ENCODE measurements around the gene HOXC11.

Gene HOXC11

DNA sequence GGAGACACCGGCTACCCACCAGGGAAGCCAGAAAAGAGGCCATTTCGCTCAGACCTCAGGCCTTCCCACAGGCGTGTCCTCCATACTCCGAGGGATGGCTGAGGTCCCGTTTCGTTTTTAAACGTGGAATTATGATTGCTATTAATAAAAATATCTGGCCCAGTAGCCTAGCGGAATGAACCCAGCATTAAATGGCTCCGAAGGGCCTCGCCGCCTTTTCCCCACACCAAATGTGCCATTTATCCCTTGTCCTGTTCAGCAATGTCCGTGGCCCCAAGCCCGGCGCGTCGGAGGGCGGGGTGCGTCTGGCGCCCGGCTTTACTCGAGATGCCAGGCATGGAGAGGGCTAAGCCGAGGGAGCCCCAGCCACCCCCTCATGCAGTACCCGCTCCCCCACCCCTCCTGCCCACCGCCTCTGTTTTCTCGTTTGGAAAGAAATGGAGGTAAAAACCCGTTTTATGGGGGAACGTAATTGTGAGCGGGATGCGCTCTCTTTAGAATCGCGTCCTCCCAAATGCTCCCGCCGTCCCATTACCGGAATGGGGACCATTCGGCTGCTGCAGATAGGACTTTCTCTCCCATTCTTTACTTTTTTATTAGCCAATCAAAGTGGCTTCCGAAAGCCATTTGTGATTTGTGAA, 41.6 kb downstream of the HOXC11 start:
- intact Hi-C loops (cut with micrococcal nuclease): loop anchor here (5.0 kb wide), 1 partner anchor 123 kb away; no protein-coding TSS in a partner anchor
- H3K27me3 Mint-ChIP-seq: peaks cover 94% of the 10 kb centered on the region
- peaks cover 36% of the 10 kb centered on the region for H3K4me1 Mint-ChIP-seq (ENCODE audit: low read depth)
- H3K36me3 Mint-ChIP-seq (ENCODE audit: low read depth): no peaks in the 10 kb centered on the region
- H3K4me3 Mint-ChIP-seq: peak overlapping the region; percentile 27
- H3K9me3 Mint-ChIP-seq: no peaks in the 10 kb centered on the region
- no peak overlapping the region for H3K27ac Mint-ChIP-seq

DNA sequence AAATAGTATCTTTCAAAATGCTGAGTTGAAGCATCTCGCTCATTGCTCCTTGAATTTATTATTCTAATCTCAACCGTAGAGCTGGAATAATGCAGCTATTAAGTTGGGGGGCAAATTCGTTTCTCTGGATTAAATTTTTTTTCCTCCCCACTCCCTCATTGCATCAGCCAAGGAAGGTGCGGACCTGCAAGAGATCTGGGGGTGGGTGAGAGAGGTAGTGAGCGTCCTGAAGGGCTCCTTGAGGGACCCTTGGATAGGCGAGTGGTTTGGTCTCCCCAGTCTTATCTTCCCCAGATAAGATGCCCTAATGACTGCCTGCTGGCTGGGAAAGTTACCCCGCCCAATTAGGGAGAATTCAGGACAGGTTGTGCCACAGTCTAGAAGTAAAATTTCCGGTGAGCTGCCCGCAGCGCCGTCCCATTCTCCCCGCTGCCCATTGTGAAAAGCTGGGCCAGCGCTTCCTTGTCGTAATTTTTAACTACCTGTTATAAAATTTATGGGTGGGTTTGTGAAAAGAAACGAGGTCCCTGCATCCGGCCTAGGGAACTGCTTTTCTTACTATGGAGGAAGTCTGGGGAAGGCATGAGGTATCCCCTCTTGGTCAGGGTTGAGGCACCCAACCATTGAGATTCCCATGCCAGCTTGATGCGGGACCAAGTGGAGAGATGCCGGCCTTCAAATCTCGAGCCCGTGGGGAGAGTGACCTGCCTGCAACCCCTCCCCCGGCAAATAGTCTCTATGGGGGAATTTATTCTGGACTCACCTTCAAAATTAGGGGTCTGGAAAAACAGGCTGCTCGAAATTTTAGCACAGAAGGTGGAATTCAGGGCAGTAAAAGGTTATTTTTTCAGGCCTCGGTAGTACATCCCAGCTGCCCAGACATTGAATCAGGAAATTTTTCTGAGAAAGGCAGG, 42.3 kb downstream of the HOXC11 start:
- Mint-ChIP-seq H3K27me3 (peaks cover 94% of the 10 kb centered on the region), H3K4me1 (ENCODE audit: low read depth) (peaks cover 38% of the 10 kb centered on the region), H3K4me3 (no peak overlapping the region), H3K9me3 (no peaks in the 10 kb centered on the region), H3K27ac (no peak overlapping the region), H3K36me3 (ENCODE audit: low read depth) (no peaks in the 10 kb centered on the region)
- intact Hi-C loops (cut with micrococcal nuclease): no loop called here

DNA sequence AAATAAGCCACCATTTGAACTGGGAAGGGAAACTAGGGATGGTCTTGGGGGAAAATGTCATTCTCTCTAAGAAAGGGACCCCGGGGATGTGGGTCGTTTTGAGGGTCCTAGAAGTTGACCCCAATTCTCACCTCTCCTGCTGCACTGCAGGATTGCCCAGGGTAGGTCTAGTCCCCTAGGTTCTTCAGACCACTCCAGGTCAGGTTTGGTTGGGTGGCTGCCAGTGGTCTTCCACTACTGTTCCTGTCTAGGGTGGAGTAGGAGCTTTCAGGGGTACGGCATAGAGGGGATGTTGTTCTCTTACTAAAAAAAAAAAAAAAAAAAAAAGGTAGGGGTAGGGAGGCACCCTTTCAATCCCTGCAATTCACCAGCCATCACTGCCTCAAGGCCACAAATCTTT, 43.1 kb downstream of the HOXC11 start:
- Mint-ChIP-seq H3K27me3 (peaks cover 95% of the 10 kb centered on the region), H3K9me3 (no peaks in the 10 kb centered on the region), H3K36me3 (ENCODE audit: low read depth) (no peaks in the 10 kb centered on the region), H3K4me1 (ENCODE audit: low read depth) (peaks cover 36% of the 10 kb centered on the region), H3K4me3 (no peak overlapping the region), H3K27ac (no peak overlapping the region)
- intact Hi-C loops (cut with micrococcal nuclease): no loop called here

DNA sequence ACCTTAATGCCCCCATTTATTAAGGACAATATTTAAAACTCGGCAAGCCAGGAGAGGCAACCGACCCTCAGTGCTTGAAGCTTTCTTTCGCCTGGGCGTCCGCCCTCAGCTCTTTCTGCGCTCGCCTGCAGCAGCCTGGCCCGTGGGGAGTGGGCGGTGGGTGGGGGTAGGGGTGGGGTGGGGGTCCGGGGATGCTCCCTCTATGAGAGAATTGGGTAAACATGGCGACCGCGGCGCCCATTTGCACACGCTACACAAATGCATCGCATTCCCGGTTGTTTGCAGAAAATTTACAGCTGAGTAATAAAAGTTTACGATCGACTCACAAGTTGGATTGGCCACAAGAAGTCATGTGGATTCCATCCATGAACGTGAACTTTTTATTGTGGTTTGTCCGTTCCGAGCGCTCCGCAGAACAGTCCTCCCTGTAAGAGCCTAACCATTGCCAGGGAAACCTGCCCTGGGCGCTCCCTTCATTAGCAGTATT, 43.6 kb downstream of the HOXC11 start:
- intact Hi-C loops (cut with micrococcal nuclease): no loop called here
- Mint-ChIP-seq H3K4me3 (no peak overlapping the region), H3K36me3 (ENCODE audit: low read depth) (no peaks in the 10 kb centered on the region), H3K27me3 (peaks cover 95% of the 10 kb centered on the region), H3K9me3 (no peaks in the 10 kb centered on the region), H3K4me1 (ENCODE audit: low read depth) (peaks cover 31% of the 10 kb centered on the region), H3K27ac (no peak overlapping the region)

DNA sequence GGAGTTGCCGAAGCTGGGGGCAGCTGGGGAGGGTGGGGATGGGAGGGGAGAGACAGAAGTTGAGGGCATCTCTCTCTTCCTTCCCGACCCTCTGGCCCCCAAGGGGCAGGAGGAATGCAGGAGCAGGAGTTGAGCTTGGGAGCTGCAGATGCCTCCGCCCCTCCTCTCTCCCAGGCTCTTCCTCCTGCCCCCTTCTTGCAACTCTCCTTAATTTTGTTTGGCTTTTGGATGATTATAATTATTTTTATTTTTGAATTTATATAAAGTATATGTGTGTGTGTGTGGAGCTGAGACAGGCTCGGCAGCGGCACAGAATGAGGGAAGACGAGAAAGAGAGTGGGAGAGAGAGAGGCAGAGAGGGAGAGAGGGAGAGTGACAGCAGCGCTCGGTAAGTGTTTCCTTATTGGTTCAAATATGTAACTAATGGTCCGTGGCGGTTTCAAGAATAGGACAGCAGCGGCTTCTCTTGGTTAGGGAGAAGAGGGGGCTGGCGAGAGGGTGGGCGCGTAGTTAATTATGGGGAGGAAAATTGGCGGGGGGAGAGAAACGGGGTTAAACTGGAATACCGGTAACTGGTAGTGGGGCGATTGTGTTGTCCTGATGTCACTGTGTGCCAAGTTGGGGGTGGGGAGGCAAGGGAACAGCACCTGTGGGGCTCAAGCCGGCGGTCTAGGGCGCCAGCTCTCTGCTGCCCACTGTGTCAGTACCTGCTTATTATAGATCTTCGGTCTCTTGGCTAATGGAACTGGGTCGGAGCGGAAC, 44.3 kb downstream of the HOXC11 start:
- Mint-ChIP-seq H3K9me3 (no peaks in the 10 kb centered on the region), H3K4me3 (peak overlapping the region; percentile 62), H3K27ac (peak overlapping the region; percentile 57), H3K36me3 (ENCODE audit: low read depth) (no peaks in the 10 kb centered on the region), H3K4me1 (ENCODE audit: low read depth) (peaks cover 29% of the 10 kb centered on the region), H3K27me3 (peaks cover 96% of the 10 kb centered on the region)
- intact Hi-C loops (cut with micrococcal nuclease): no loop called here

DNA sequence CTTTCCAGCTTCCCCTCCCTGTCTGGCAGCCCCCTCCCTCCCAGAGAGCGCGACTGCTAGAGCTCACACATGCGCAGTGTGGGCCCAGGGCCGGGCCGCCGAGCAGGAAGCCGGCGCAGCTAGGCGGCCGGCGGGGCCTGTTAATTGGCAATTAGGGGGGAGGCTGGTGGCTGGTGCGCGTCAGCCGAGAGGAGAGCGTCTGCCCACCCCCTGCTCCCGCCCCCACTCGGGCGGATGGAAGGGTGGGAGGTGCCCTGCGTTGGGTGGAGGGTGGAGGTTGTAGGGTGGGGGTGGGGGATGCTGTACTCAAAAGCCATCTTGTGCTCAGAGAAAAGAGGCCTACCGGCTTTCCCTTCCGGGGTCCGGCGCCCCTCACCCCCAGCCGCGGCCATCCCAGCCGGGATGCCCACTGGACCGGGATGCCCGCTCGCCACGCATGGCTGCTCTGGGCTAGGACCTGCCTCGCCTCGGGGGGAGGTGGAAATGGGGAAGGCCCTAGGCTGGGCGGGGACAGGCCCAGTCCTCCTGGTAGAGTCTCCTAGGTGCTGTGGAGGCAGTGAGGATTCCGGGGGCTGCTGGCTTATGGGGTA, 45.0 kb downstream of the HOXC11 start:
- Mint-ChIP-seq H3K36me3 (ENCODE audit: low read depth) (no peaks in the 10 kb centered on the region), H3K4me1 (ENCODE audit: low read depth) (peaks cover 29% of the 10 kb centered on the region), H3K9me3 (no peaks in the 10 kb centered on the region), H3K27me3 (peaks cover 97% of the 10 kb centered on the region), H3K4me3 (peak overlapping the region; percentile 62), H3K27ac (peak overlapping the region; percentile 57)
- intact Hi-C loops (cut with micrococcal nuclease): no loop called here

DNA sequence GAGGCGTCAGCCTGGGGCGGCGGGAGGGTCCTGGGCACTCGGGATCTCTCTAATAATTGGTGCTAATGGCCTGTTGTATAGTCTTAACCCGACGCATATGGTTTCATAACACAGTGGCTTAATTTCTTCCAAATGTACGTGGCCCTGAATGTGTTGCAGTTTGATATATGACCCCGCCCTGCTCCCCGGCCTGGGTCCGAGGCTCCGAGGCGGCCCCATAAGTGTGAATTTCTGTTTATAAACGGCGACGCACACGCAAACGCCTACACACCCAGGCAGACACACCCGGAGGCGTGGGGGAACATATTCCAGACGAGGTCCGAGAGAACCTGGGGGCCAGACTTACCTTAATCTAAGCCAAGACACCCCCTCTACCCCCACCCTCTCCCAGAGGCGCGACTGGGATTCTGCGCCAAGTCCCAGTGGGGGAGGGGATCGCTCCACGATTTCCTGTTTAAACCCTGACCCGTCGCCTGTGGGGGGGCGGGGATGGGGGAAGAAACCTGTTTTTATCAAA, 45.6 kb downstream of the HOXC11 start:
- H3K4me3 Mint-ChIP-seq: peak overlapping the region; percentile 13
- intact Hi-C loops (cut with micrococcal nuclease): no loop called here
- H3K27ac Mint-ChIP-seq: peak overlapping the region; percentile 57
- H3K9me3 Mint-ChIP-seq: no peaks in the 10 kb centered on the region
- no peaks in the 10 kb centered on the region for H3K36me3 Mint-ChIP-seq (ENCODE audit: low read depth)
- peaks cover 29% of the 10 kb centered on the region for H3K4me1 Mint-ChIP-seq (ENCODE audit: low read depth)
- H3K27me3 Mint-ChIP-seq: peaks cover 97% of the 10 kb centered on the region

DNA sequence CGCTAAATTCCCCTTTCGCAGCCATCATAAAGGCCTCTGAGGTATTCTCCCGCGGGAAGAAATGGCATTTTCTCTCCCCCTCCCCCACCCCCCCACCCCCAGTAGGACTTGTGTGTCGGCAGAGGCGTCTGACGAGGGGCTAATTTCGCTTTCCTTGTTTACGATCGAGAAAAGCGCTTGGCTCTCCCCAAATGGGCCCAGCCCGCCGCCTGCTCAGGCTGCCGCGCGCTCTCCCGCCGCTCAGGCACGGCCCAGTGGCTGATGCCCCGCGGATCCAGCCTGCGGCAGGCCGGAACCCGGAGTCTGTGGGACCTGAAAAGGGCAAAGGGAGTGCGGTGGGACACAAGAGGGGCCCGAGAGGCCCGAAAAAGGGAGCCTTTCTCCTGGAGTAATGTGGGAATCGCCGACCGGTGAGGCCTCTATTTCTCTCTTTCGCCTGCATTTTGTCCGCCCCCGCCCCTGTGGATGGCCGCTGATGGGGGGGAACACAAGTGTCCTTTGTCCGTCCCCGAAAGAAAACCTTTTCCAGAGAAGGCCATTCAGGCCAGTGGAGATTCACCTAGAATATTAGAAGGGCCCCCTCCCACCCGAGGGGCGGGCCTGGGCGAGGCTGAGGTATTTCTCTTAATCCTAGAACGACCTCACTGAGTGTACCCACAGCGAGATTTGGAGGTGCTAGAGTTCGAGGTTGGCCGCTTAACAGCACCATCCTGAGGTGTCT, 46.3 kb downstream of the HOXC11 start:
- intact Hi-C loops (cut with micrococcal nuclease): no loop called here
- Mint-ChIP-seq H3K9me3 (no peaks in the 10 kb centered on the region), H3K4me3 (no peak overlapping the region), H3K27ac (no peak overlapping the region), H3K36me3 (ENCODE audit: low read depth) (no peaks in the 10 kb centered on the region), H3K27me3 (peaks cover 96% of the 10 kb centered on the region), H3K4me1 (ENCODE audit: low read depth) (peaks cover 26% of the 10 kb centered on the region)

DNA sequence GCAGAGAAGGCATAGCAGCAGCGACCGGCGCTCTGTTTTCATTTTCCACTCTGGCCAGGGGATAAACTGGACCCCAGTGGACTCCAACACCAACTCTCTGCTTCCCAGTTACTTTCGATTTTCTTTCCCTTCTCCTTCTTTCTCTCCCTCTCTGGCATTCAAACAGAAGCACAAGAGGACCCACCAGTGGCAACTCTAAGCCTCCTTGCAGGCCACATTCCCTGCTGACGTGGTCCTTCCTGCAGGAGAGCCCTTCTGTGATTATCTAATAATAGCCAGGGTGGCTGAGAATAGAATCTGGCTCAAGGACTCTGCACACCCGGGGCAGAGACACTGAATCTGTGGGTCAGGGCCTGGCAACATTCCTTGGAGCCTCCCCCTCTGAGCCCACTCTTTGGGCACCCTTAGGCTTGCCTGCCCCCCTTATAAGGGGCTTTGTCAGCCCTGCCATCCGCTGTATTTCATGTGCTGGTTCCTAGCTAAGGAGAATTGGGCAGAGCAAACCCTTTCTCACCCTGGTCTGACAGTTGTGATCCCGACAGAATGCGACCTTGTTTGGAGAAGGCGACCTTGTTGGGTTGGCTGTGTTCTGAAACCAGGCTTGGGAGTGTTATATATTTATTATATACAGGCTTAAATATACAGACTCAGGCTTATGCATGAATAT, 47.1 kb downstream of the HOXC11 start:
- Mint-ChIP-seq H3K4me1 (ENCODE audit: low read depth) (peaks cover 22% of the 10 kb centered on the region), H3K4me3 (no peak overlapping the region), H3K27ac (no peak overlapping the region), H3K9me3 (no peaks in the 10 kb centered on the region), H3K36me3 (ENCODE audit: low read depth) (no peaks in the 10 kb centered on the region), H3K27me3 (peaks cover 96% of the 10 kb centered on the region)
- intact Hi-C loops (cut with micrococcal nuclease): no loop called here

DNA sequence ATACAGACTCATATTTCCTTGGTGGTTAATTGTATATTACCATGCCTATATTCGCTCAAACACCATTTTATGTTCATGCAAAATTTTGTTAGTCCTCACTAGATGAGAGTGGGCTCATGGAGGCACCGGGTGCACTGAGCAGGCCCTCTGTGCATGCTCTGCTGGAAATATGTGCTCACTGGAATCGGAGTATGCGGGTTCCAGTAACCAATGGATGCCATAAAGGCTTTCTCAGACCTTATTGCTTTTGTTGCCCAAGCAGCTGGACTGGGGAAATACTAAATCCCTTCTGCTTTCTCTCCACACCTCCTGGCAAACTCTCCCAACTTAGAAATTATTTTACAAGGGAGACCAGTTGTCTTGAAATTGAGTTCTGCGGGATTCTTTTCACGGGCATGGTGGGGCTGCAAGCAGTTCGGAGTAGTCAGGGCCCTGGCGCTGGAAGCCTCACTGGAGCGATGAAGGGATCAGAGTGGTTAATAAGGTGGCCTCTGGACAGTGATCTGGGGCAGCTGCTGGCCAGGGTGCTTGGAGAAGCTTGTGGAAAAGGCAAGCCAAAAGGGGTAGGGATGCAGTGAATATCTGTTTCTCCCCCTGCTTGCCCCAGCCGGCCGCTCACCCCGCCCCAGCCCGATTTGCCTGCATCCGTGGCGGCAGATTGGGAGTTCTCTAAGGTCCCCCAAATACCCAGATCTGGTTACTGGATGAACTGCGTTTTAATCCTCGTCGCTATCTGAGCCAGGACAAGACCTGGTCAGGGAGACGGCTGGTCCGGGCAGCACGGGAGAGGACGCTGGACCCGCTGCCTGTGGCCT, 47.9 kb downstream of the HOXC11 start:
- peaks cover 93% of the 10 kb centered on the region for H3K27me3 Mint-ChIP-seq
- H3K4me1 Mint-ChIP-seq (ENCODE audit: low read depth): peaks cover 22% of the 10 kb centered on the region
- H3K4me3 Mint-ChIP-seq: no peak overlapping the region
- no peaks in the 10 kb centered on the region for H3K9me3 Mint-ChIP-seq
- H3K36me3 Mint-ChIP-seq (ENCODE audit: low read depth): no peaks in the 10 kb centered on the region
- intact Hi-C loops (cut with micrococcal nuclease): no loop called here
- H3K27ac Mint-ChIP-seq: no peak overlapping the region

DNA sequence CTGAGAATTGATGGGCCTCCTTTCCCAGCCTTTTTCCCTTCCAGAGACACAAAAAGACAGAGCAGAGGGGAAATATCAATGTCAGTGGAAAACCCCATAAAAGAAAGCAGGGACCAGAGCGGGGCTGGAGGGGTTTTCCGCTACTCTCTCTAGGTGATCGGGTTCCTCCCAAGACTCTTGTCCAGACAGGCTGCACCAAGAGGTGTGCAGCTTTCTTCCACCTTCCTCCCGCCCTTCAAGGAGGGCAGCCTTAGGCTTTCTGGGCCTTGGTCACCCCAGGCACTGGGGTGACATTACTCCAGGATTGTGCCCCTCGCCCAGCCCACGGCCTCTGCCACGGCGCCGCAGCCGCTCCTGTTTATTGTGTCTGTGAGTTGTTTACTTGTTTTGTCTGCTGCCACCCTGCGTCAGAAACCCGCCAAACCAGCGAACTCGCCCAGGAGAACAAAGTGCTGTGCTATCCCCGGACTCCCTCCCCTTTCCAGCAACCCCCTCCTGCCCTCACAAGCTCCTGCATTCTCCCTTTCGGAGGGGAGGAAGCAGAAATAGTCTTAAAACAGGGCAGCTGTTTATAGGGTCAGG, 48.6 kb downstream of the HOXC11 start:
- no peak overlapping the region for H3K27ac Mint-ChIP-seq
- peaks cover 23% of the 10 kb centered on the region for H3K4me1 Mint-ChIP-seq (ENCODE audit: low read depth)
- no peaks in the 10 kb centered on the region for H3K36me3 Mint-ChIP-seq (ENCODE audit: low read depth)
- intact Hi-C loops (cut with micrococcal nuclease): no loop called here
- peaks cover 94% of the 10 kb centered on the region for H3K27me3 Mint-ChIP-seq
- no peaks in the 10 kb centered on the region for H3K9me3 Mint-ChIP-seq
- H3K4me3 Mint-ChIP-seq: no peak overlapping the region

Data from dendritic cell treated with granulocyte-macrophage colony-stimulating factor and Interleukin-4, amounts not matched to agents 40 ng/mL and 50 ng/mL, for 4 days (primary cell).